Body of pancreas (tissue), 4 donors: ENCODE results near the gene MYL12B.

Source experiments
- CTCF ChIP-seq, 7 experiments: fragments of 450-650 bp in 4 of 7; fragments of 200-600 bp in 3 of 7; sonication (generic) in 3 of 7; IDR thresholded peaks; one replicate each; pipeline ENCODE4 v1.5.1; 2016 to 2019; ENCODE audit warnings: antibody characterized with exemption in 7 of 7
- POLR2A ChIP-seq, 3 donors: fragments of 450-650 bp; IDR thresholded peaks; one replicate each; pipeline ENCODE4 v1.6.1; 2016; ENCODE audit warnings: antibody characterized with exemption in 3 of 3, mild to moderate bottlenecking in 2 of 3

DNA sequence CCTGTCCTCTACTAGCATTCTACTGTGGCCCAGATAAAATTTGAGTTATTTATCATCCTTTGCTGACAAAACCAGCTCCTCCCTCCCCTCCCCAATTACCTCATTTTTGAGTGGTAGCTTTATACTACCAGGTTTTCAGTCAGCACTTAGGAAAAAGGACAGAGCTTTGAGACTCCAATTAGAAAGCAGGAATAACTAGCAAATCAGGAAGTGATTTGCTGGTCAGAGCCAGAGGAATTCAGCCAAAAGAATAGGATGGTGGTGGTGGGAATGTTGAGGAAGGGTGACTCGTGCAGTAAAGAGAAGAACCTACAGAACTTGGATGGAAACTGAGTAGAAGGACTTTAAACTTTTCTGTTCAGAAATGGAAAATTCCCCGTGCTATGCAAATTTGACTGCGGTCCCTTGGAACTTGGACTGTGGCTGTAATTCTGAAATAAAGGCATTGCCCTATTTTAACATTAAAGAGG is 3.7 kb downstream of the MYL12B start:
- TF ChIP-seq POLR2A (IDR thresholded peaks at IDR 0.05), result no peak
- TF ChIP-seq CTCF (IDR thresholded peaks at IDR 0.05), result no peak
